PFSK-1 (cell line): Measurements from ENCODE around the gene FBLN2.

Experiments used
- FOXP2 ChIP-seq: optimal IDR thresholded peaks from 2 replicates; pipeline ENCODE3; 2011; ENCODE audit warnings: borderline replicate concordance, control low read depth, inconsistent platforms; ENCODE audit not compliant: insufficient read depth; ENCODE audit errors: extremely low read length, extremely low read depth
- POLR2AphosphoS5 ChIP-seq: IDR thresholded peaks from 2 replicates; pipeline ENCODE4 v1.6.1; 2012; ENCODE audit warnings: low read depth, mild to moderate bottlenecking, control low read depth, low read length, moderate library complexity
- SIN3A ChIP-seq: IDR thresholded peaks from 2 replicates; pipeline ENCODE4 v1.6.1; 2012; ENCODE audit warnings: mild to moderate bottlenecking, low read length, moderate library complexity, borderline replicate concordance; ENCODE audit not compliant: insufficient read depth
- TAF1 ChIP-seq: IDR thresholded peaks from 2 replicates; pipeline ENCODE4 v1.6.1; 2012; ENCODE audit warnings: low read length, control low read depth, borderline replicate concordance; ENCODE audit not compliant: insufficient read depth
- TF ChIP-seq, protein P1 (sequence below), 2 experiments: IDR thresholded peaks; 2 replicates each; pipeline versions ENCODE4 v1.6.1 to v1.8.0; 2011 to 2012; ENCODE audit warnings: low read depth in 2 of 2, low read length in 2 of 2, control low read depth in 1 of 2, inconsistent platforms in 1 of 2, mild to moderate bottlenecking in 1 of 2, moderate library complexity in 1 of 2; ENCODE audit not compliant: insufficient read depth in 1 of 2

Gene FBLN2

DNA sequence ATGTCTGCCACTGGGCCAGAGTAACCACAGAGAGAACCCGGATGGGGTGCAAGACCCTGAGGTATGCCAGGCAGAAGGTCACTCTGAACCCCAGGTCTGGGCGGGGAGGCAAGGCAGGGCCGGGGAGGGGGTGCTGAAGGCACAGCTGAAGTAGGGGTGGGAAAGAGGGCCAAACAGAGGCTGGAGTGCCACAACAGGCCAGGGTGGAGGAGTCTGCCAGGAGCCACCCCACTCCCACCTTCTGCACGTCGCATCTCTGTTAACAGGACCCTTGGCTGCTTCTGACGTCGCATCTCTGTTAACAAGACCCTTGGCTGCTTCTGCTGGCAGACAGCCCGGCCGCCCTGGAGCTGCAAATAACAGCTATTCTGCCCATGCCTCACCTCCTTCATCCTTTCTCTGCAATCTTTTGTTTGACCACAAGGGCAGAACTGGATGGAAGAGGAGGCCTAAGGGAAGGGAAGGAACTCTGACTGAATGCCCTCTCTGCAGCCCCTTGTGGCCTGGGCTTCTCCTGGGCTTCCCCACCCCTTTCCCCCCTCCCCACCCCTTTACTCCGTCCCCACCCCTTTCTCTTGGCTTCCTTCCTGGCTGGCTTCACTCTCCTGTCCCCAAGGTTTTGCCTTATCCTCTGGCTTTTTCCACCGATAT is 20.6 kb upstream of the FBLN2 start:
- TF ChIP-seq SIN3A: no peak
- TF ChIP-seq TAF1: no peak
- no peak for TF ChIP-seq POLR2AphosphoS5
- no peak for TF ChIP-seq FOXP2
- TF ChIP-seq, protein P1, sequence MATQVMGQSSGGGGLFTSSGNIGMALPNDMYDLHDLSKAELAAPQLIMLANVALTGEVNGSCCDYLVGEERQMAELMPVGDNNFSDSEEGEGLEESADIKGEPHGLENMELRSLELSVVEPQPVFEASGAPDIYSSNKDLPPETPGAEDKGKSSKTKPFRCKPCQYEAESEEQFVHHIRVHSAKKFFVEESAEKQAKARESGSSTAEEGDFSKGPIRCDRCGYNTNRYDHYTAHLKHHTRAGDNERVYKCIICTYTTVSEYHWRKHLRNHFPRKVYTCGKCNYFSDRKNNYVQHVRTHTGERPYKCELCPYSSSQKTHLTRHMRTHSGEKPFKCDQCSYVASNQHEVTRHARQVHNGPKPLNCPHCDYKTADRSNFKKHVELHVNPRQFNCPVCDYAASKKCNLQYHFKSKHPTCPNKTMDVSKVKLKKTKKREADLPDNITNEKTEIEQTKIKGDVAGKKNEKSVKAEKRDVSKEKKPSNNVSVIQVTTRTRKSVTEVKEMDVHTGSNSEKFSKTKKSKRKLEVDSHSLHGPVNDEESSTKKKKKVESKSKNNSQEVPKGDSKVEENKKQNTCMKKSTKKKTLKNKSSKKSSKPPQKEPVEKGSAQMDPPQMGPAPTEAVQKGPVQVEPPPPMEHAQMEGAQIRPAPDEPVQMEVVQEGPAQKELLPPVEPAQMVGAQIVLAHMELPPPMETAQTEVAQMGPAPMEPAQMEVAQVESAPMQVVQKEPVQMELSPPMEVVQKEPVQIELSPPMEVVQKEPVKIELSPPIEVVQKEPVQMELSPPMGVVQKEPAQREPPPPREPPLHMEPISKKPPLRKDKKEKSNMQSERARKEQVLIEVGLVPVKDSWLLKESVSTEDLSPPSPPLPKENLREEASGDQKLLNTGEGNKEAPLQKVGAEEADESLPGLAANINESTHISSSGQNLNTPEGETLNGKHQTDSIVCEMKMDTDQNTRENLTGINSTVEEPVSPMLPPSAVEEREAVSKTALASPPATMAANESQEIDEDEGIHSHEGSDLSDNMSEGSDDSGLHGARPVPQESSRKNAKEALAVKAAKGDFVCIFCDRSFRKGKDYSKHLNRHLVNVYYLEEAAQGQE (IDR thresholded peaks at IDR 0.05; ENCODE audit: insufficient read depth in 1 of 2, low read depth in 2 of 2, low read length in 2 of 2): no peak

DNA sequence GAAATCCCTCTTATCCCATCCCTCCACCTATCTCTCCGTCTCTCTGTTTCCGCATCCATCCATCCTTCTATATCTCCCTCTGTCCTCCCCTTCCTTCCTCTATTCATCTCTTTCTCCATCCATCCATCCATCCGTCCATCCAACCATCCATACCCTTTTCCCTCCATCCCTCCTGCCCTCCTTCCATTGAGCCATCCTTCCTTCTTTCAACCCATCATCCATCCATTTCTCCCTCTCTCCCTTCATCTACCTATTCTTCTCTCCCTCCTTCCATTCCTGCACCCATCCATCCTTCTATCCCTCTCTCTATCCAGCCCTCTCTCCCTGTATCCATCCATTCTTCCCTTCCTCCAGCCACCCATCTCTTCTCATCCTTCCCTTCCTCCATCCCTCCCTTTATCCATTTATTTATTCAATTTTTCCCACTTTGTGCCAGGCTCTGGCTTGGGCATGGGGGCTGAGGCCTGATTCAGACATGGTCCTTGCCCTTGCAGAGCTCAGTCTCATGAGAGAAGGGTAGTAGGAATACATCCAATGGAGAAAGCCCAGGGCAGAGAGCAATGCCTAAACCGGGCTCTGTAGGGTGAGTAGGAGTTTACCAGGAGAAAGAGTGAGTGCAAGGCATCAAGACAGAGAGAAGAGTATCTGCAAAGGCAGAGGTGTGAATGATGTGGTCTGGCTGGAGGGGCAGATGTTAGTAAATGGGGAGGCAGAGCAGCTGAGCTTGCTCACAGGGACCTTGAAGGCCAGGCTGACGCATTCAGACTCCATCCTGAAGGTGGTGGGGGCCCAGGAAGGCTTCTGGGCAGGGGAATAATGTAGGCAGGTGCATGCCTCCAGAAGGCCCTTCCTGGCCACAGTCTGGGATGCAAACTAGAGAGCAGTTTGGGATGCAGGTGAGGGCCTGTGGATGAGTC is 19.5 kb upstream of the FBLN2 start:
- no peak for TF ChIP-seq POLR2AphosphoS5
- TF ChIP-seq SIN3A: no peak
- no peak for TF ChIP-seq FOXP2
- TF ChIP-seq TAF1: no peak
- TF ChIP-seq, protein P1 (IDR thresholded peaks at IDR 0.05; ENCODE audit: insufficient read depth in 1 of 2, low read depth in 2 of 2, low read length in 2 of 2): no peak

DNA sequence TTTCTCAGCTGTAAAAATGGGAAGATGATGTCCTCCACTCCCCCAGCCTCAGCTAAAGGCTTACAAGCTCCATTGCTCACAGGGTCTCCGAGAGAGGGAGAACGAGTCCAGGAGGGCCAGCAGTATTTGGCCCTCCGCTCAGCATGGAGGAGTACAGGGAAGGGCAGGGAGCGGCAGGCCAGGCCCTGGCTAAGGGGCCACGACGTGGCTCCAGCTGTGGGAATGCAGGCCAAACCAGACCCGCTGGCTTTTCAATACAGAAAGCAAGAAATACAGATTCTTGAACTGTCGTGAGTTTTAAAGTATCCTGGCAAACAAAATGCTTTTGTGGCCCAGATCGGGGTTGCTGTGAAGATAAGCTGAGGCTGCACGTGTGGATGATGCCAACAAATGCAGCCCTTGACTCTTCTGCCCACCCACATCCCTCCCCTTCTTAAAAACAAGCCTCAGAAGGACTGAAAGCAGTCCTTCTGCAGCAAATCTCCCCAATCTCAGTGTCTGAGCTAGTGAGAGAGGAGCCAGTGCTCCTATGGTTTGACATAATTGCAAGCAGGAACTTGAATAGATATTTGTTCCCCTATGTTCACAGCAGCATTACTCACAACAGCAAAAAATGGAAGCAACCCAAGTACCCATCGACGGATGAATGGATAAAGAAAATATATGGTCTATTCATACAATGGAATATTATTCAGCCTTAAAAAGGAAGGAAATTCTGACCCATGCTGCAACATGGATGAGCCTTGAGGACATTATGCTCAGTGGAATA is 18.5 kb upstream of the FBLN2 start:
- TF ChIP-seq, protein P1 (IDR thresholded peaks at IDR 0.05; ENCODE audit: insufficient read depth in 1 of 2, low read depth in 2 of 2, low read length in 2 of 2): no peak
- no peak for TF ChIP-seq FOXP2

DNA sequence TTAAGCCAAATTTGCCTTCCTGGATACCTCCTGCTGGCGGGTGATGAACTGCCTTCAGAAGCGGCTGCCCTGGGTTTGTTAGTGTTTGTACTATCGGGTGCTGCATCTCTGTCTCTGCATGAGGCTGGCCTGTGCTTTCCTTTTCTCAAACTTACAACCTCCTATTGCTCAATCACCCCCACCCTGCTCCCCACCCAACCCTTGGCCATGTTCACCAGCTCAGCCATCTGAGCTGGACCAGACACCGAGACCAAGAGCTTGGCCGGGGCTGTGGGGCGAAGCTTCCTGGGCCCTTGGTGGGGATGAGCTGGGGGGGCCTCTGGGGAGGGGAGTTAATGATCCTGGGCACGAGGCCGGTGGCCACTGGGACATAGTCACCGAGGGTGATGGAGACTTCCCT is 16.8 kb upstream of the FBLN2 start:
- TF ChIP-seq TAF1 (no peak), POLR2AphosphoS5 (no peak), SIN3A (no peak), FOXP2 (no peak)
- TF ChIP-seq, protein P1 (IDR thresholded peaks at IDR 0.05; ENCODE audit: insufficient read depth in 1 of 2, low read depth in 2 of 2, low read length in 2 of 2): no peak
